HG03571 (cell line): ENCODE data around the gene NPAT.
A peak's percentile ranks its signal among the peaks of the same experiment; 100 is the strongest.

Experiments used
- ATAC-seq: cut with Tn5 transposase; IDR thresholded peaks from one replicate; pipeline ENCODE4 v1.9.1; 2021; ENCODE audit not compliant: unreplicated experiment

The NPAT gene

DNA sequence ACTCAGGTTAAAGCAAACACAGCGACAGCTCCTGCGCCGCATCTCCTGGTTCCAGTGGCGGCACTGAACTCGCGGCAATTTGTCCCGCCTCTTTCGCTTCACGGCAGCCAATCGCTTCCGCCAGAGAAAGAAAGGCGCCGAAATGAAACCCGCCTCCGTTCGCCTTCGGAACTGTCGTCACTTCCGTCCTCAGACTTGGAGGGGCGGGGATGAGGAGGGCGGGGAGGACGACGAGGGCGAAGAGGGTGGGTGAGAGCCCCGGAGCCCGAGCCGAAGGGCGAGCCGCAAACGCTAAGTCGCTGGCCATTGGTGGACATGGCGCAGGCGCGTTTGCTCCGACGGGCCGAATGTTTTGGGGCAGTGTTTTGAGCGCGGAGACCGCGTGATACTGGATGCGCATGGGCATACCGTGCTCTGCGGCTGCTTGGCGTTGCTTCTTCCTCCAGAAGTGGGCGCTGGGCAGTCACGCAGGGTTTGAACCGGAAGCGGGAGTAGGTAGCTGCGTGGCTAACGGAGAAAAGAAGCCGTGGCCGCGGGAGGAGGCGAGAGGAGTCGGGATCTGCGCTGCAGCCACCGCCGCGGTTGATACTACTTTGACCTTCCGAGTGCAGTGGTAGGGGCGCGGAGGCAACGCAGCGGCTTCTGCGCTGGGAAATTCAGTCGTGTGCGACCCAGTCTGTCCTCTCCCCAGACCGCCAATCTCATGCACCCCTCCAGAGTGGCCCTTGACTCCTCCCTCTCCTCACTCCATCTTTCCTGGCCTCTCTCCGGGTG, at the start of gene NPAT, which contains the start of gene ATM:
Gene NPAT, minus strand, starts transcription at position 65 of the 774 bp plus-strand sequence. CDS start 102 bp downstream, outside the sequence.
Gene ATM, plus strand, starts transcription at position 494 of the 774 bp plus-strand sequence. CDS start 4,558 bp downstream, outside the sequence.
- peak; percentile 76 for ATAC-seq

DNA sequence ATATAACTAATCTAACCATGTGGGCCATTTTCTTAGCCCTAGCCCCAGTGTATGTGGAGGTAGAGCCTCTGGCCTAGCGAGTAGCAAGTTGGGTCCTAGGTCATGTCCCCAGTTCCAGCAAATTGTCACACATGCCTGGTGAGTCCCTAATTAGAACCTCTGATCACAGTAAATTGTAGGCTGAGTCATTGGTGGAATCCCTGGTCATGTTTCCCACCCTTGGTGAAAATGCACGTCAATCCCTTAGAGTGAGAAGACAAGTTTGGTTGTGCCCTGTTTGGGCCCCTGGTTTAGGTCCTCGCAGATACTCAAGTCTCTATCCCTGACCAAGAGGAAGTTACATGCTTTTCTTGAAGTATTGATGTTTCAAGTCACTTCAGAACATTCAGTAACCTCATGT, 47.1 kb upstream of the NPAT start:
- no peak for ATAC-seq

DNA sequence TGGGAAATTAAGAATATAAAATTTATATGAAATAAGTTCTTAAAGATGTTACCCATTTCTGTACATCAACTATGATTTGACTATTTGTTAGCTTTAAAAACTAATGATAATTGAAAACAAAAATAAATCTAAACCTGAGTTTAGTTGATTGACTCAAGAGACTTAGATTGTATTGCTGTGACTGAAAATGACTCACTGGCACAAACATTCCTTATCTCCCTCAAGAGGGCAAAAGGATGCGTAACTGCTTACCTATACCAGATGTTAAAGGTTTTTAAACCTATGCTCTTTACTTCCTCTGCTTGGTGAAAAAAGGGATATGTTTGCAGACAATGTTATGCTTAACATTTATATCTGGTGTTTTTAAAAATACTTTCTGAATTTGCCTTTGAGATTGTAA, 30.7 kb upstream of the NPAT start:
- ATAC-seq: no peak

DNA sequence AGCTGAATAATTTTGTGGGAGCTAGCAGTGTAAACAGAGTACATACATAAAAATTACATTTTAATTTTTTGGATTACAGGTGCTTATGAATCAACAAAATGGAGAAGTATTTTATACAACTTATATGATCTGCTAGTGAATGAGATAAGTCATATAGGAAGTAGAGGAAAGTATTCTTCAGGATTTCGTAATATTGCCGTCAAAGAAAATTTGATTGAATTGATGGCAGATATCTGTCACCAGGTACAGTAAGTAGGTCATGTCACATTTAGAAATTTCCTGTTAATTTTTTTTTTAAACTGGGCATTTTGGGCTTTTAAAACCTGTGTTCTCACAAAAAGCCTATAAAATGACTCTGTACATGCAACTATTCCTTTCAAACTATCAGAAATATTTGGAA, 24.4 kb upstream of the NPAT start:
- no peak for ATAC-seq

DNA sequence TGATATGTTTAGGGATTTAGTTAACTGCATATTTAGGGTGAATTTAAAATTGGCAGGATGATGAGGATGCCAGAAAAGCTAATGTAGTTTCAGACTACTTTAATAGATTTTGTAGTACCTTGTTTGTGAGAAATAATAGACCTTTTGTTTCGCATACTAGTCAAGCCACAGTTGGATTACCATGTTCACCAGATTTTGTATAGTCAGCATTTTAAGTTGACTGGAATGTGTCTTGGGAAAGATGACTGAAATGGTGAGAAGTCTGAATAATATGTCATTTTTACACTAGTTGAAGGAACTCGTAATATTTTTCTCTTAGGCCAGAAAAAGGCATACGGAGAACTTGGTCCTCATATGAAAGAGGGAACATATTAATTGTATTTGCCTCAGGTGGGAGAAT, 23.9 kb upstream of the NPAT start:
- no peak for ATAC-seq

DNA sequence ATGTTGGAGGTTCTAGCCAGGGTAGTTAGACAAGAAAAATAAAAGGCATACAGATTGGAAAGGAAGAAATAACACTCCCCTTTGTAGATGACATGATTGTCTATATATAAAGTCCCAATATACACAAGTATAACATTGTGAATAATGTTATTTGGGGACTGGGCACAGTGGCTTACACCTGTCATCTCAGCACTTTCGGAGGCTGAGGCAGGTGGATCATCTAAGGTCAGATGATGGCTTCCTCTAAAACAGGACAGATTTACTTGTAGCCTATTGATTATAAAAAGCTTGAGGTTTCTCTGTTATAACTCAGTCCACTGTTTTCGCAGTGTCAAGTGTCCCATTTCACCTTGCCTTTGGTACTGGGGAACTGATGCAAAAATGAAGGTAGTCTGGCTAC, 20.0 kb upstream of the NPAT start:
- no peak for ATAC-seq

DNA sequence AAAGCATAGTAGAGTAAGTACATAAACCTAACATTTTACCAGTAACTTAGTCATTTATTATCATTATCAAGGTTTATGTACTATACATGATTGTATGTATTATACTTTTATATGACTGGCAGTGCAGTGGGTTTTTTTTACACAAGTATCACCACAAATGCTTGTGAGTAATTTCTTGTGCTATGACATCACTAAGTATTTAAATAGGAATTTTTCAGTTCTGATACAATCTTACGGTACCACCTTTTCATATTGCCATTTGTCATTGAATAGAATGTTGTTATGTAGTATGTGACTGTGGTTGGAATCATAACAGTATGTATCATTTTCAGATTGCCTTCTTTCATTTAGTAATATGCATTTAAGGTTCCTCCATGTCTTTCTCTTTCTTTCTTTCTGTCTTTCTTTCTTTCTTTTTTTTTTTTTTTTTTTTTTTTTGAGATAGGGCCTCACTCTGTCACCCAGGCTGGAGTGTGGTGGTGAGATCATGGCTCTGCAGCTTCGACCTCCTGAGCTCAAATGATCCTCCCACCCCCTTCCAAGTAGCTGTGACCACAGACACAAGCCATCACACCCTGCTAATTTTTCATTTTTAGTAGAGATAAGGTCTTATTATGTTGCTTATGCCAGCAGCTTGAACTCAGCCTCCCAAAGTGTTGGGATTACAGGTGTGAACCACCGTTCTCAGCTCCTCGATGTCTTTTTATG, 19.0 kb upstream of the NPAT start:
- no peak for ATAC-seq

DNA sequence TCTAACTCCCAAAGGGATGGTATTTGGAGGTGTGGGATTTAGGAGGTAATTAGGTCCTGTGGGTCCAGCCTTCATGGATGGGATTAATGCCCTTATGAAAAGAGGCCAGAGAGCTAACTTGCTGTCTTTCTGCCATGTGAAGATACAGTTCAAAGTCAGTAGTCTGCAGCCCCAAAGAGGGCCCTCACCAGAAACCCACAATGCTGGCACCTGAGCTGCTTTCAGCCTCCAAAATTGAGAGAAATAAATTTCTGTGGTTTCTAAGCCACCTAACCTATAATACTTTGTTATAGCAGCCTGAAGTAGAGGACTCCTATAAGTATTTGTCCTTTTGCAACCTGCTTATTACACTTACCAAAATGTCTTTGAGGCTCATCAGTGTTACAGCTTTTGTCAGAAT, 16.6 kb upstream of the NPAT start:
- no peak for ATAC-seq

DNA sequence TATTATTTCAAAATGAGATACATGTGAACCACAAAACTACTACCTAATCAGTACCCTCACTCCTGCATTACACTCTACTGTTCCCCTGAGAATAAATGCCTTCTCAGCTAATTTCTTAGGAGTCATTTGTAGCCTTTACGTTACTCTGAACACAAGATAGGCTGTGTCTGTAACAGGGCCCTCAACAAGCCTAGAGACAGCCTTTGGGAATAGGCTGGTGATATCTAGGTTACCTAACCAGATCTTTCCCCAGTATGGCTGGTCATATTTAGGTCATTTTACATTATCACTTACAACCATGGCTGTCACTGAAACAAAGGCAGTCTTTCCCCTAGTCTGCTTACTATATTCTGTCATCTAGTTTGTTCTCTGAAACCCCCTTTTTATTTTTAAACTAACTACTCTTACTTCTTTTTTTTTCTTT, 14.6 kb upstream of the NPAT start:
- ATAC-seq: peak; percentile 48

DNA sequence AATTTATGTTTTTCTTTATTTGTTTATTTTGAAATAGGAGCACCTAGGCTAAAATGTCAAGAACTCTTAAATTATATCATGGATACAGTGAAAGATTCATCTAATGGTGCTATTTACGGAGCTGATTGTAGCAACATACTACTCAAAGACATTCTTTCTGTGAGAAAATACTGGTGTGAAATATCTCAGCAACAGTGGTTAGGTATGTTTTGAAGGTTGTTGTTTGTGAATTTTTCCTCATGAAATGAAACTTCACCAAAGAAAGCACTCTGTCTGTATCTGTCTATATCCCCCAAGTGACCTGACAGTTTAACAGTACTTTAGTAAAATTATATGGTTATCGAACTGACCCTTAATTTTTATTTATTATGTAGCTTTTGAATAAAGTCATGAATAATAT, 13.2 kb upstream of the NPAT start:
- no peak for ATAC-seq

DNA sequence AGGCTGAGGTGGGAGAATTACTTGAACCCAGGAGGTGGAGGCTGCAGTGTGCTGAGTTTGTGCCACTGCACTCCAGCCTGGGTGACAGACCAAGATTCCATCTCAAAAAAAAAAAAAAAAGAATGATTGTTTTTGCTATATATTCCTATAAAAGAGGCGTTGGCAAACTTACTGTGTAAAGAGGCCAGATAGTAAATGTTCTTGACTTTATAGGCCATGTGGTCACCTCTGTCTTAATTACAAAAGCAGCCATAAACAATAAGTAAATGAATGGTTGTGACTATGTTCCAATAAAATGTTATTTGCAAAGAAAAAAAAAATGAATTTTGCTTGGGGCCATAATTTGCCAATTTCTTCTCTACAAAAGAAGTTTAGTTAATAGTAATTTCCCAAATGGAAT, 12.8 kb upstream of the NPAT start:
- no peak for ATAC-seq

DNA sequence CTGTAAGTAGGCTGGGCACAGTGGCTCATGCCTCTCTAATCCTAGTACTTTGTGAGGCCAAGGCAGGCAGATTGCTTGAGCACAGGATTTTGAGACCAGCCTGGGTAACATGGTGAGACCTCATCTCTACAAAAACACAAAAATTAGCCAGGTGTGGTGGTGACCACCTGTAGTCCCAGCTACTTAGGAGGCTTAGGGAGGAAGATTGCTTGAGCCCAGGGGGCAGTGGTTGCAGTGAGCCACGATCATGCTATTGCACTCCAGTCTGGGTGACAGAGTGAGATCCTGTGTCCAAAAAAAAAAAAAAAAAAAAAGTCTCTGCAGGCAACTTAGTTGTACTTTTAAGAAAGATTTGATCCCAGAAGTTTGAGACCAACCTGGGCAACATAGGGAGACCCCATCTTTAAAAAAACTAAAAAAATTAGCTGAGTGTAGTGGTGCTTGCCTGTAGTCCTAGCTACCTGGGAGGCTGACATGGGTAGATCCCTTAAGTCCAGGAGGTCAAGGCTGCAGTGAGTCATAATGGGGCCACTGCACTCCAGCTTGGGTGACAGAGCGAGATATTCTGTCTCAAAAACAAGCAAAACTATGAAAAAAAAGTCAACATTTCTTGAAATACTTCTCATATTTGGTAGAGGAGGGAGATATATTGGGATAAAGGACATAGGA, 11.0 kb upstream of the NPAT start:
- ATAC-seq: no peak

DNA sequence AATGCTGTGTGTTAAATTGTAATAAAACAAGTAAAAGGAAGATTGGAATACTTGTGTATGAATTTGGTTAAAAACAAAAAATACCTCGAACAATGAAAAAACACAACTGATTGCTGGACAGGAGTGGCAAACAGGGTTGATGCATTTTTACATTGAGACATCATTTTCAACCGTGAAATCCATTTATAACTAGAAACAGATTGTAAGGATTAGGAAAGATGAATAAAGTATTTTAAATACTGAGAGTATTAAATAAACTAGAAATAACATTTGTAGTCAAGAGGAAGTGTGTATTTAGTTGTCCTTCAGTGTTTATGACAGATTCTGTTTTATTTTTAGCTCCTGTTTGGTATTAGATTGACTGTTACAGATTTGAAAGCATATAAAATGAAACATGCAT, 5.8 kb upstream of the NPAT start:
- no peak for ATAC-seq

DNA sequence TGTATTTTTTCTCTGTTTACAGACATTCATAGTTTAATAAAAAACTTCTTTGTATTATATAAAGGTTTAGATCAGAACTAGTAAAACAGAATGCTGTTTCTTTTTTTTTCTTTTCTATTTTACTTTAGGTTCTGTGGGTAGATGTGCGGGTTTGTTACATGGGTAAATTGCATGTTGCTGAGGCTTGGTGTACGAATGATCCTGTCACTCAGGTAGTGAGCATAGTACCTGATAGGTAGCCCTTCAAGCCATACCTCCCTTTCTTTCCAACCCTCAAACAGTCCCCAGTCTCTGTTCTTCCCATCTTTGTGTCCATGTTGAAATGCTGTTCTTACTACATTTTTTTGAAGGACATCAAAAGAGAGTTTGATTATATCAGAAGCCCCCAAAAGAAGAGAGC, 3.6 kb upstream of the NPAT start:
- ATAC-seq: no peak

DNA sequence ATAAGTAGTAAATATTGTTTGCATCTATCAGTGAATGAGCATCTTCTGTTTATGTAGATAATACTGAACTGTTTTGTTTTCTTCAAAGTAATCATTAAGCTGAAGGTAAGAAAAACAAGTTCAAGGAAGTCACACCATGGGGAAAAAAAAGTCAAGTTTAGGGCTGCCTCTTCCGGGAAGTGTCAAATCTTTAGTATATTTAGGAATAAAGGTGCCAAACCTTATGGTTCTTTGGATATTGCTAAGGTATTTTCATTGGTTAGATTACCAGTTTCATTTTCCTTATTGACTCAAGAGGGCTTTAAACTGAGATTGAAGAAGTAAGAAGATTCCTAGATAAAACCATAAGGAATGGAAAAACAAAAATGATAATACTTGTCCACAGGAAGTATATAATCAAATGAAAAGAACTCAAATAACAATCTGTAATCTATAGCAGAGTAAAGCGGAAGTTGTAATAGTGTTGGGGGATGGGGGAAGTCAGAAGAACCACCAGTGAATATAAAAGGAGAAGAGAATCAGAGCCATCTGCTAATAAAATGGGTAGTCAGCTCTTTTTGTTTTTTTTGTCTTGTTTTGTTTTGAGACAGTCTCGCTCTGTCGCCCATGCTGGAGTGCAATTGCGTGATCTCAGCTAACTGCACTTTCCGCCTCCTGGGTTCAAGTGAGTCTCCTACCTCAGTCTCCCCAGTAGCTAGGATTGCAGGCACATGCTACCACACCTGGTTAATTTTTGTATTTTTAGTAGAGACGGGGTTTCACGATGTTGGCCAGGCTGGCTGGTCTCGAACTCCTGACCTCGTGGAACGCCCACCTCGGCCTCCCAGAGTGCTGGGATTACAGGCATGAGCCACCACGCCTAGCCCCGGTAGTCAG, 2.7 kb upstream of the NPAT start:
- ATAC-seq: no peak

DNA sequence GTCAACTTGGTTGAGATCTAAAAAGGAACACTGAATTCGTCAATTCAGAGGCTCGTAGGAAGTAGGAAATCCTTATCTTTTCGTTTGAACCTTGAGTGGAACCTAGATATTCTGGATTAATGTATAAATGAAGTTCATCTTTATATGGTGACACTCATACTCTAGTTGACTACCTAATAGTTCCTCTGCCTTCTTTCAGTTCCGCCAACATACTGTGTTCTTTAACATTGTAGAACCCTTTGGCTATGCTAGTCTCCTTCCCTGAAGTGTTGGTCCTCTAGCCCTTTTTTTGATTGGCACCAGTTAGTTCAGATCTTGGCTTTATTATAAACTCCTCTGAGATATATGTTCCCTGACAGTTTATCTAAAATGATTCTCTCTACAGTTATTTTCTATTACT, 1.9 kb upstream of the NPAT start:
- no peak for ATAC-seq

DNA sequence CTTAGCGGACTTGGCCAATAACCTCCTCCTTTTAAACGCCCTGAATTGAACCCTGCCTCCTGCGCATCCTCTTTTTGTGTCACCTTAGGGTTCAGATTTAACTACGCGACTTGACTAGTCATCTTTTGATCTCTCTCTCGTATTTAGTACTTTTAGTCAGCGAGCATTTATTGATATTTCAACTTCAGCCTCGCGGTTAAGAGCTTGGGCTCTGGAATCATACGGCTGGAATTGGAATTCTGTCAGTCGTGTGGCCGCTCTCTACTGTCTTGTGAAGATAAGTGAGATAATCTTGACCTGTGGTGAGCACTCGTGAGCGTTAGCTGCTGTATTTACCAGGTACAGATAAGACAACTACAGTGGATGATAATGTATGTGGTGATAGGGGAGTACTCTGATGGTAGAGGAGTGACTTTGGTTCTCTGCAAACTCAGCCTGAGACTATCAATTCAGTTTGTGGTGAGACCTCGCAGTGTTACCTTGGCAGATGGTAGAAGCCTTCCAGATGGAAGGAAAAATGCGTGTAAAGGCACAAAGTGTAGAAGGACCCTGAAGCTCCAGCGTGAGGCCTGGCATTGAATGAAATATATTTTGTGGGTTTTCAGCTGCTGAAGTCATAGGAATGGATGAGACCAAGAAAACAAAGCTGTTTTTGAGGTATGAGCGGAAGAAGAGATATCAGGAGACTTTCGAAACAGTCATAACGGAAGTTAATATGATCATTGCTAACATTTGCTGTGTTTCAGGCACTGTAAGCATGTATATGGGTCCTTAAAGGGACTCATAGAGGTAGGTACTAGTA, 1.1 kb upstream of the NPAT start:
- peak; percentile 30 for ATAC-seq

DNA sequence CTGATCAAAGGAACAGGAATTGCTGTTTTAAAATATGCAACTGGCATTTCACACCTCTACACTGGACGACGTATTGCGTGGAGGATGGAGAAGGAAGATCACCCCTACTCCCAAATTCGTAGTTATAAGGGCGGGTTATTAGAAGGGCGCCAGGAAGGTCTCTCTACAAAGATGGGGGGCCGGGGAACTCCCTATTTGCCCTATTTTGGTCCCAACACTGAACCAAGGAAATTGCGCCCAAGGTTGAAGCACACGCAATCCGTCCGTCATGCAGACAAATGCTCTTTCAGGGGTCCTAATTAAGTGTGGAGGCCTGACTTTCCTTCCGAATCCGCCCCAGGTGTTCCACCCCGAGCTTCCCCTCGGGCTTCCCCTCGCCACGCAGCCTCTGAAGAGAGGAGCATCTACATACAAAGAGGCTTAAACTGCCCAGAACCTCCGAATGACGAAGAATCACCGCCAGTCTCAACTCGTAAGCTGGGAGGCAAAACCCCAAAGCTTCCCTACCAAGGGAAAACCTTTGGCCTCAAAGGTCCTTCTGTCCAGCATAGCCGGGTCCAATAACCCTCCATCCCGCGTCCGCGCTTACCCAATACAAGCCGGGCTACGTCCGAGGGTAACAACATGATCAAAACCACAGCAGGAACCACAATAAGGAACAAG, 396 bp downstream of the NPAT start:
- no peak for ATAC-seq

DNA sequence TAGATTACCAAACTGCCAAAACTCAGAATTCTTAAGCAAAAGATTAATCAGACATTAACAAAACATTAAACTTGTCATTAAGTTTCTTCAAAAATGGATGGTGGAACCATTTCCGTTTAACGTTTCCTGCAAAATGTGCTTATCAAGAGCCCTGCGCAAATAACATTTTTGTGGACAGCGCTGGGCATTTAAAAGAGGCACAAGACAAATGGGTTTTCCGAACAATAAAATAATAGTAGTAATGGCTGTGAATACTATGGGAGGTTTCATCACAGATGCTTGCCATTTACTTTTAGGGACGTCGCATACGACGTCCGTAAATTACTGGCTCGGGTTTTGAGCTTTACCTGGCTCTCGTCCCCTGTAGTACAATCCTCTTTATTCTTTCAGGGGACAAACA, 1.1 kb downstream of the NPAT start:
- ATAC-seq: no peak
